Mesenchymal stem cell (in vitro differentiated cells and primary cell): ENCODE measurements around the gene CHAC2.

Experiments
- DNase-seq: peaks from one replicate; pipeline ENCODE4 v3.0.0-alpha.2; 2013
- H2AFZ ChIP-seq: one replicate; pipeline ENCODE4 v1.6.1; 2013; ENCODE audit warnings: low read depth, mild to moderate bottlenecking, control low read depth, inconsistent platforms, low read length, moderate library complexity
- H2AK5ac ChIP-seq: 2 replicates; pipeline ENCODE4 v1.6.1; 2013; ENCODE audit warnings: low read length, moderate library complexity, mild to moderate bottlenecking, inconsistent platforms; ENCODE audit not compliant: severe bottlenecking
- H2BK120ac ChIP-seq: one replicate; pipeline ENCODE4 v1.6.1; 2013; ENCODE audit warnings: low read depth, mild to moderate bottlenecking, inconsistent platforms, low read length, moderate library complexity
- H2BK12ac ChIP-seq, 2 experiments: one replicate each; pipeline ENCODE4 v1.6.1; 2013; ENCODE audit warnings: inconsistent platforms in 2 of 2, low read length in 2 of 2, mild to moderate bottlenecking in 2 of 2, moderate library complexity in 2 of 2, control low read depth in 1 of 2
- H2BK15ac ChIP-seq: one replicate; pipeline ENCODE4 v1.6.1; 2013; ENCODE audit warnings: mild to moderate bottlenecking, low read depth, inconsistent platforms; ENCODE audit not compliant: poor library complexity, severe bottlenecking
- H2BK5ac ChIP-seq: 2 replicates; pipeline ENCODE4 v1.6.1; 2013; ENCODE audit warnings: low read depth, mild to moderate bottlenecking, low read length, control low read depth, inconsistent platforms; ENCODE audit not compliant: poor library complexity, severe bottlenecking
- H3K14ac ChIP-seq, 2 experiments: one replicate each; pipeline ENCODE4 v1.6.1; 2013; ENCODE audit warnings: inconsistent platforms in 2 of 2, low read length in 2 of 2, control low read depth in 1 of 2, mild to moderate bottlenecking in 1 of 2, moderate library complexity in 1 of 2
- H3K18ac ChIP-seq, 2 experiments: one replicate each; pipeline ENCODE4 v1.6.1; 2013; ENCODE audit warnings: inconsistent platforms in 2 of 2, low read length in 2 of 2, control low read depth in 1 of 2, low read depth in 1 of 2, mild to moderate bottlenecking in 1 of 2
- H3K23ac ChIP-seq, 2 experiments: one replicate each; pipeline ENCODE4 v1.6.1; 2013; ENCODE audit warnings: inconsistent platforms in 2 of 2, low read length in 2 of 2, mild to moderate bottlenecking in 2 of 2, moderate library complexity in 2 of 2, control low read depth in 1 of 2
- H3K27ac ChIP-seq: 2 replicates; pipeline ENCODE4 v1.5.1; 2013; ENCODE audit warnings: mild to moderate bottlenecking, moderate library complexity, low read length, control low read depth, inconsistent platforms; ENCODE audit not compliant: poor library complexity, severe bottlenecking
- H3K27me3 ChIP-seq, 2 experiments: 2 replicates each; pipeline versions ENCODE4 v1.6.1 to v1.7.0; 2013; ENCODE audit warnings: low read length in 2 of 2, mild to moderate bottlenecking in 2 of 2, moderate library complexity in 2 of 2, control low read depth in 1 of 2, inconsistent platforms in 1 of 2; ENCODE audit not compliant: control insufficient read depth in 1 of 2, insufficient read depth in 1 of 2
- H3K36me3 ChIP-seq, 2 experiments: 2 replicates each; pipeline versions ENCODE4 v1.6.1 to v1.7.0; 2013; ENCODE audit warnings: low read length in 2 of 2, control low read depth in 1 of 2, inconsistent platforms in 1 of 2, low read depth in 1 of 2, mild to moderate bottlenecking in 1 of 2; ENCODE audit not compliant: insufficient read depth in 2 of 2, control insufficient read depth in 1 of 2
- H3K4ac ChIP-seq, 2 experiments: one replicate each; pipeline ENCODE4 v1.6.1; 2013; ENCODE audit warnings: inconsistent platforms in 2 of 2, low read length in 2 of 2, mild to moderate bottlenecking in 2 of 2, moderate library complexity in 2 of 2, control low read depth in 1 of 2, low read depth in 1 of 2
- H3K4me1 ChIP-seq: 2 replicates; pipeline ENCODE4 v1.6.1; 2013; ENCODE audit warnings: low read depth, low read length, control low read depth; ENCODE audit not compliant: control insufficient read depth, insufficient read depth
- H3K4me2 ChIP-seq: 2 replicates; pipeline ENCODE4 v1.6.1; 2013; ENCODE audit warnings: low read length, mild to moderate bottlenecking, inconsistent platforms; ENCODE audit not compliant: poor library complexity, severe bottlenecking
- H3K4me3 ChIP-seq, 2 experiments: 2 replicates each; pipeline versions ENCODE4 v1.5.1 to v1.7.0; 2013; ENCODE audit warnings: low read length in 2 of 2, mild to moderate bottlenecking in 2 of 2, control low read depth in 1 of 2, low read depth in 1 of 2; ENCODE audit not compliant: insufficient read depth in 1 of 2
- H3K79me1 ChIP-seq: replicated peaks from 2 replicates; pipeline ENCODE4 v1.6.1; 2013; ENCODE audit warnings: mild to moderate bottlenecking, control low read depth, low read length, inconsistent platforms; ENCODE audit not compliant: poor library complexity, severe bottlenecking
- H3K9ac ChIP-seq: 2 replicates; pipeline ENCODE4 v1.7.0; 2013; ENCODE audit warnings: mild to moderate bottlenecking, low read length, moderate library complexity
- H3K9me3 ChIP-seq: 2 replicates; pipeline ENCODE4 v1.7.0; 2013; ENCODE audit warnings: mild to moderate bottlenecking, low read length; ENCODE audit not compliant: control insufficient read depth
- H4K8ac ChIP-seq: one replicate; pipeline ENCODE4 v1.6.1; 2013; ENCODE audit warnings: inconsistent platforms, mild to moderate bottlenecking, low read length, moderate library complexity
- H4K91ac ChIP-seq: one replicate; pipeline ENCODE4 v1.6.1; 2013; ENCODE audit warnings: mild to moderate bottlenecking, low read length, inconsistent platforms
- WGBS: methylation state at CpG from one replicate; pipeline ENCODE4 v1.1.7; 2013; ENCODE audit warnings: mixed read lengths; 5-methylcytosine and 5-hydroxymethylcytosine counted together

Gene CHAC2

DNA sequence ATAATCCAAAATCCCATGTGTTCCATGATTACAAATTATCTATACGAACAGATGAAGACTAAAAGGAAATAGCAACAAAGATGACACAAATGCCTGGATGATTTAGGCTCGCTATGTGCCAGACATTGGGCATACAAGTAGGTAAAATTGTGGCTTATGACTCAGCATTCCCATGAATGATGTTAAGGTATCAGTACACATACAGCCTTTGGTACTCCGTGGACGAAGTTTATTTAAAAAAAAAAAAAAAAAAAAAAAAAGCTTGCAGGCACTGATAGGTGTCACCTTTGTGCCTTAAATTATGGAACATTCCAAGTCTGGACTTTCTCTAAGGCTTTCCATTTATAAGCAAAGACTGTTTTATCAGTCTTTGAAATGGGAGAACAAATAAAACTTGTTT, 2.7 kb downstream of the CHAC2 start:
- Histone ChIP-seq H3K23ac (no peak overlapping the region), H2BK120ac (no peak overlapping the region), H2BK12ac (no peak overlapping the region), H3K9ac (no peak overlapping the region), H3K4me2 (no peak overlapping the region), H2BK5ac (no peak overlapping the region), H3K14ac (no peak overlapping the region), H3K18ac (no peak overlapping the region), H3K4ac (no peak overlapping the region), H3K4me1 (no peaks in the 10 kb centered on the region), H3K36me3 (peaks cover 3 to 6% of the 10 kb centered on the region in 2 experiments), H2AFZ (no peak overlapping the region), H2AK5ac (no peak overlapping the region), H2BK15ac (no peak overlapping the region), H3K27ac (no peak overlapping the region), H4K91ac (no peak overlapping the region), H3K4me3 (no peak overlapping the region), H3K27me3 (no peaks in the 10 kb centered on the region), H3K79me1 (peaks cover 15% of the 10 kb centered on the region), H4K8ac (no peak overlapping the region), H3K9me3 (no peaks in the 10 kb centered on the region)
- no peak for DNase-seq
- WGBS = 93% methylated on average over 2 of the region's 4 CpGs

GRCh38 chr2:53777134-53777533, 9.5 kb downstream of the CHAC2 start:
- no peak for DNase-seq
- Histone ChIP-seq H3K36me3 (peaks cover 6% of the 10 kb centered on the region in 2 experiments), H2BK120ac (no peak overlapping the region), H2AK5ac (no peak overlapping the region), H3K4me3 (no peak overlapping the region), H3K23ac (no peak overlapping the region), H2BK5ac (no peak overlapping the region), H3K4me2 (no peak overlapping the region), H3K27me3 (no peaks in the 10 kb centered on the region), H2BK15ac (no peak overlapping the region), H2BK12ac (no peak overlapping the region), H2AFZ (no peak overlapping the region), H4K8ac (no peak overlapping the region), H3K18ac (no peak overlapping the region), H3K27ac (no peak overlapping the region), H3K79me1 (peaks cover 9% of the 10 kb centered on the region), H3K4ac (no peak overlapping the region), H3K14ac (no peak overlapping the region), H3K9ac (no peak overlapping the region), H3K9me3 (no peaks in the 10 kb centered on the region), H4K91ac (no peak overlapping the region), H3K4me1 (no peaks in the 10 kb centered on the region)
- WGBS = 89% methylated on average over 1 of the region's 1 CpG

DNA sequence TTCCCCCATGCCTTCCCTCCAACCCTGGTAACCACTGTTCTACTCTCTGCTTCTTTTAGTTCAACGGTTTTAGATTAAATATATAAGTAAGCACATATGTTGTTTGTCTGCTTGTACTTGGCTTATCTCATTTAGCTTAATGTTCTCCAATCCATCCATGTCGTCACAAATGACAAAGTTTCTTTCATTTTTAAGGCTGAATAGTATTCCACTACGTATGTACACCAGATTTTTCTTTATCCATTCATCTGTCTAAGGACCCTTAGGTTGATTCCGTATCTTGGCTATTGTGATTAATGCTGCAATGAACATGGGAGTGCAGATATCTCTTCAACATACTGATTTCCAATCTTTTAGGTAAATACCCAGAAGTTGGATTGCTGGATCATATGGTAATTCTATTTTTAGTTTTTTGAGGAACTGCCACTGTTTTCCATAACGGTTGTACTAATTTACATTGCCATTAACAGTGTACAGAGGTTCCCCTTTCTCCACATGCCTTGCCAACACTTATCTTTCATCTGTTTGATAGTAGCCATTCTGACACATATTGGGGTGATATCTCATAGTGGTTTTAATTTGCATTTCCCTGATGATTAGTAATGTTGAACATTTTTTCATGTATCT, 11.0 kb downstream of the CHAC2 start:
- H2AK5ac ChIP-seq = no peak overlapping the region
- H4K8ac ChIP-seq = no peak overlapping the region
- no peaks in the 10 kb centered on the region for H3K27me3 ChIP-seq
- H3K4me2 ChIP-seq = no peak overlapping the region
- peaks cover 15% of the 10 kb centered on the region for H3K79me1 ChIP-seq
- H3K4me1 ChIP-seq = no peaks in the 10 kb centered on the region
- H3K23ac ChIP-seq = no peak overlapping the region
- no peak overlapping the region for H3K4me3 ChIP-seq
- H2BK120ac ChIP-seq = no peak overlapping the region
- H4K91ac ChIP-seq = no peak overlapping the region
- no peaks in the 10 kb centered on the region for H3K9me3 ChIP-seq
- no peak overlapping the region for H2AFZ ChIP-seq
- no peak overlapping the region for H2BK12ac ChIP-seq
- no peak for DNase-seq
- H3K4ac ChIP-seq = no peak overlapping the region
- H2BK5ac ChIP-seq = no peak overlapping the region
- H3K18ac ChIP-seq = no peak overlapping the region
- H3K36me3 ChIP-seq = peaks cover 4 to 6% of the 10 kb centered on the region in 2 experiments
- no peak overlapping the region for H3K14ac ChIP-seq
- 93% methylated on average over 2 of the region's 5 CpGs for WGBS
- no peak overlapping the region for H2BK15ac ChIP-seq
- no peak overlapping the region for H3K9ac ChIP-seq
- no peak overlapping the region for H3K27ac ChIP-seq

DNA sequence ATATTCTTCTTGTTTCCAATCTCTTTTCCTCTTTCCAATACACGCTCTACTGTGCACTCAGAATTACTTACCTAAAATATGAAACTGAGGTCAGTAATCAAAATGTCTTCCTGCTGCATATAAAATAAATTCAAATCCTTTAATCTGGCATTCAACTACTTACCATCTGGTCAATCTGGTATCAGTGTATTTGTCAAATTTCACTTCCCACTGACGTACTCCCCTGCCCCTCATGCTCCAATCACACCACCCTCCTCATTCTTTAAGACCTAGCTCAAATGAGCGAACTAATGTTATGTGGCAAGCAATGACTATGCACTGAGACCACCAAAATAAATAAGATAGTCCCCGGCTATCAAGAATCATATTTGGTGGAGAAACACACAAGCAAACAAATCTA, 12.5 kb downstream of the CHAC2 start:
- no peak overlapping the region for H3K4me2 ChIP-seq
- H3K27me3 ChIP-seq = no peaks in the 10 kb centered on the region
- peaks cover 1% of the 10 kb centered on the region for H3K4me1 ChIP-seq
- H2BK12ac ChIP-seq = no peak overlapping the region
- H3K14ac ChIP-seq = no peak overlapping the region
- H2AFZ ChIP-seq = no peak overlapping the region
- no peak overlapping the region for H3K27ac ChIP-seq
- no peak overlapping the region for H2BK5ac ChIP-seq
- H3K9ac ChIP-seq = no peak overlapping the region
- H3K9me3 ChIP-seq = no peaks in the 10 kb centered on the region
- H3K4me3 ChIP-seq = no peak overlapping the region
- no peak overlapping the region for H3K18ac ChIP-seq
- H3K23ac ChIP-seq = no peak overlapping the region
- H2BK120ac ChIP-seq = no peak overlapping the region
- DNase-seq = no peak
- no peak overlapping the region for H3K4ac ChIP-seq
- WGBS = 95% methylated on average over 3 of the region's 4 CpGs
- no peak overlapping the region for H4K91ac ChIP-seq
- H4K8ac ChIP-seq = no peak overlapping the region
- no peak overlapping the region for H2BK15ac ChIP-seq
- no peak overlapping the region for H2AK5ac ChIP-seq
- H3K79me1 ChIP-seq = peaks cover 15% of the 10 kb centered on the region
- H3K36me3 ChIP-seq = peaks cover 0 to 2% of the 10 kb centered on the region in 2 experiments
